H9 (cell line): ENCODE results near the gene CDHR2. TPM values are rescaled to one million over a fixed set of nuclear protein-coding genes. Genes with fewer than 3 reads are reported as not detected.

Source experiments
- DNase-seq: peaks from one replicate; pipeline ENCODE4 v3.0.0-alpha.2; 2017
- H2AFZ ChIP-seq: one replicate; pipeline ENCODE4 v1.6.1; 2013; ENCODE audit warnings: mild to moderate bottlenecking, low read length, control low read depth, moderate library complexity
- H2AK5ac ChIP-seq: 2 replicates; pipeline ENCODE4 v1.6.1; 2013; ENCODE audit warnings: low read length, control low read depth, mixed read lengths; ENCODE audit not compliant: insufficient read length
- H2BK120ac ChIP-seq: one replicate; pipeline ENCODE4 v1.6.1; 2013; ENCODE audit warnings: low read depth, mild to moderate bottlenecking, low read length, control low read depth, inconsistent platforms; ENCODE audit not compliant: poor library complexity, severe bottlenecking
- H2BK12ac ChIP-seq: 2 replicates; pipeline ENCODE4 v1.6.1; 2013; ENCODE audit warnings: low read length, control low read depth, mixed read lengths, low read depth; ENCODE audit not compliant: insufficient read length
- H2BK15ac ChIP-seq: 2 replicates; pipeline ENCODE4 v1.6.1; 2013; ENCODE audit warnings: low read depth, low read length, control low read depth
- H2BK20ac ChIP-seq: one replicate; pipeline ENCODE4 v1.6.1; 2013; ENCODE audit warnings: low read depth, mild to moderate bottlenecking, low read length, control low read depth, inconsistent platforms; ENCODE audit not compliant: poor library complexity, severe bottlenecking
- H2BK5ac ChIP-seq: 2 replicates; pipeline ENCODE4 v1.6.1; 2013; ENCODE audit warnings: low read length, control low read depth, mixed read lengths; ENCODE audit not compliant: insufficient read length
- H3K14ac ChIP-seq: 2 replicates; pipeline ENCODE4 v1.6.1; 2013; ENCODE audit warnings: low read length, control low read depth; ENCODE audit not compliant: insufficient read depth
- H3K18ac ChIP-seq: 2 replicates; pipeline ENCODE4 v1.6.1; 2013; ENCODE audit warnings: low read depth, mild to moderate bottlenecking, mixed read lengths, low read length, control low read depth; ENCODE audit not compliant: insufficient read length
- H3K23ac ChIP-seq: 2 replicates; pipeline ENCODE4 v1.6.1; 2013; ENCODE audit warnings: low read length, control low read depth, mixed read lengths, low read depth; ENCODE audit not compliant: insufficient read length
- H3K23me2 ChIP-seq: 2 replicates; pipeline ENCODE4 v1.6.1; 2013; ENCODE audit warnings: low read depth, mild to moderate bottlenecking, mixed read lengths, low read length, control low read depth; ENCODE audit not compliant: insufficient read length, poor library complexity, severe bottlenecking
- H3K27ac ChIP-seq: 2 replicates; pipeline ENCODE4 v1.5.1; 2013; ENCODE audit warnings: low read length, control low read depth, mixed read lengths, low read depth; ENCODE audit not compliant: insufficient read length
- H3K27me3 ChIP-seq: 2 replicates; pipeline ENCODE4 v1.6.1; 2013; ENCODE audit warnings: low read length, control low read depth, inconsistent platforms; ENCODE audit not compliant: insufficient read depth
- H3K4ac ChIP-seq: 2 replicates; pipeline ENCODE4 v1.6.1; 2013; ENCODE audit warnings: low read depth, mild to moderate bottlenecking, control low read depth, inconsistent platforms, low read length, moderate library complexity
- H3K4me1 ChIP-seq: 2 replicates; pipeline ENCODE4 v1.6.1; 2013; ENCODE audit warnings: low read length, control low read depth, inconsistent platforms; ENCODE audit not compliant: insufficient read depth
- H3K4me2 ChIP-seq: 2 replicates; pipeline ENCODE4 v1.6.1; 2013; ENCODE audit warnings: low read length, control low read depth, mixed read lengths; ENCODE audit not compliant: insufficient read length, insufficient read depth
- H3K56ac ChIP-seq: 2 replicates; pipeline ENCODE4 v1.6.1; 2013; ENCODE audit warnings: low read depth, mild to moderate bottlenecking, mixed read lengths, low read length, control low read depth; ENCODE audit not compliant: insufficient read length
- H3K79me1 ChIP-seq: 2 replicates; pipeline ENCODE4 v1.6.1; 2013; ENCODE audit warnings: low read depth, mild to moderate bottlenecking, moderate library complexity, low read length, control low read depth, inconsistent platforms; ENCODE audit not compliant: insufficient read depth, poor library complexity, severe bottlenecking
- H3K79me2 ChIP-seq: 2 replicates; pipeline ENCODE4 v1.6.1; 2013; ENCODE audit warnings: low read length, control low read depth, inconsistent platforms; ENCODE audit not compliant: insufficient read depth
- H3K9ac ChIP-seq: 2 replicates; pipeline ENCODE4 v1.6.1; 2013; ENCODE audit warnings: low read length, control low read depth, mixed read lengths; ENCODE audit not compliant: insufficient read length; ENCODE audit errors: extremely low read depth
- H3K9me3 ChIP-seq: one replicate; pipeline ENCODE4 v1.6.1; 2013; ENCODE audit warnings: low read depth, low read length, inconsistent platforms; ENCODE audit not compliant: control insufficient read depth
- H3T11ph ChIP-seq: one replicate; pipeline ENCODE4 v1.6.1; 2013; ENCODE audit warnings: mild to moderate bottlenecking, low read length, control low read depth, inconsistent platforms
- H4K20me1 ChIP-seq: one replicate; pipeline ENCODE4 v1.6.1; 2013; ENCODE audit not compliant: control insufficient read depth, insufficient read length, insufficient read depth
- H4K5ac ChIP-seq: 2 replicates; pipeline ENCODE4 v1.6.1; 2013; ENCODE audit warnings: low read depth, mild to moderate bottlenecking, mixed read lengths, low read length, control low read depth; ENCODE audit not compliant: insufficient read length
- H4K8ac ChIP-seq: replicated peaks from 2 replicates; pipeline ENCODE4 v1.6.1; 2013; ENCODE audit warnings: low read length, control low read depth, mixed read lengths, low read depth; ENCODE audit not compliant: insufficient read length
- H4K91ac ChIP-seq: 2 replicates; pipeline ENCODE4 v1.6.1; 2013; ENCODE audit warnings: low read depth, mild to moderate bottlenecking, moderate library complexity, mixed read lengths, low read length, control low read depth; ENCODE audit not compliant: insufficient read length
- H3K27ac Mint-ChIP-seq, 3 experiments: 2 replicates in 2 of 3; 3 replicates in 1 of 3; pipeline ENCODE4 v1.8.0; 2020 to 2021; ENCODE audit warnings: mixed read lengths in 3 of 3, mild to moderate bottlenecking in 1 of 3, moderate library complexity in 1 of 3
- H3K27me3 Mint-ChIP-seq: 2 replicates; pipeline ENCODE4 v1.8.0; 2021; ENCODE audit warnings: low read depth, mild to moderate bottlenecking, moderate library complexity, mixed read lengths
- H3K36me3 Mint-ChIP-seq, 3 experiments: 2 replicates in 2 of 3; 3 replicates in 1 of 3; pipeline ENCODE4 v1.8.0; 2020 to 2021; ENCODE audit warnings: low read depth in 3 of 3, mixed read lengths in 3 of 3; ENCODE audit not compliant: insufficient read depth in 1 of 3
- H3K4me1 Mint-ChIP-seq, 2 experiments: 2 replicates each; pipeline ENCODE4 v1.8.0; 2020; ENCODE audit warnings: mixed read lengths in 2 of 2
- H3K4me3 Mint-ChIP-seq, 2 experiments: 2 replicates in 1 of 2; 3 replicates in 1 of 2; pipeline ENCODE4 v1.8.0; 2020 to 2021; ENCODE audit warnings: mild to moderate bottlenecking in 2 of 2, mixed read lengths in 2 of 2, moderate library complexity in 1 of 2
- H3K9me3 Mint-ChIP-seq, 2 experiments: 2 replicates in 1 of 2; 3 replicates in 1 of 2; pipeline ENCODE4 v1.8.0; 2020; ENCODE audit warnings: mild to moderate bottlenecking in 2 of 2, mixed read lengths in 2 of 2, moderate library complexity in 1 of 2
- CTCF ChIP-seq: fragments of 200-600 bp; sonication (generic); conservative IDR thresholded peaks from 3 replicates; pipeline ENCODE4 v1.8.0; 2021; ENCODE audit warnings: antibody characterized with exemption, mild to moderate bottlenecking
- WGBS: extraction: QIAGEN DNeasy Blood & Tissue Kit; methylation state at CpG from one replicate; pipeline ENCODE4 v1.1.7; 2013; ENCODE audit warnings: missing lambda C conversion rate, low lambda C conversion rate, mixed read lengths; ENCODE audit not compliant: insufficient read length; ENCODE audit errors: extremely low coverage; 5-methylcytosine and 5-hydroxymethylcytosine counted together
- total RNA-seq: library from RNA; stranded (reverse); gene quantifications from 2 replicates; pipeline ENCODE4 v1.2.1, GENCODE V29; 2021

CDHR2 gene
- total RNA-seq, 1 experiment from 2014 or later, result 0.90 TPM

DNA sequence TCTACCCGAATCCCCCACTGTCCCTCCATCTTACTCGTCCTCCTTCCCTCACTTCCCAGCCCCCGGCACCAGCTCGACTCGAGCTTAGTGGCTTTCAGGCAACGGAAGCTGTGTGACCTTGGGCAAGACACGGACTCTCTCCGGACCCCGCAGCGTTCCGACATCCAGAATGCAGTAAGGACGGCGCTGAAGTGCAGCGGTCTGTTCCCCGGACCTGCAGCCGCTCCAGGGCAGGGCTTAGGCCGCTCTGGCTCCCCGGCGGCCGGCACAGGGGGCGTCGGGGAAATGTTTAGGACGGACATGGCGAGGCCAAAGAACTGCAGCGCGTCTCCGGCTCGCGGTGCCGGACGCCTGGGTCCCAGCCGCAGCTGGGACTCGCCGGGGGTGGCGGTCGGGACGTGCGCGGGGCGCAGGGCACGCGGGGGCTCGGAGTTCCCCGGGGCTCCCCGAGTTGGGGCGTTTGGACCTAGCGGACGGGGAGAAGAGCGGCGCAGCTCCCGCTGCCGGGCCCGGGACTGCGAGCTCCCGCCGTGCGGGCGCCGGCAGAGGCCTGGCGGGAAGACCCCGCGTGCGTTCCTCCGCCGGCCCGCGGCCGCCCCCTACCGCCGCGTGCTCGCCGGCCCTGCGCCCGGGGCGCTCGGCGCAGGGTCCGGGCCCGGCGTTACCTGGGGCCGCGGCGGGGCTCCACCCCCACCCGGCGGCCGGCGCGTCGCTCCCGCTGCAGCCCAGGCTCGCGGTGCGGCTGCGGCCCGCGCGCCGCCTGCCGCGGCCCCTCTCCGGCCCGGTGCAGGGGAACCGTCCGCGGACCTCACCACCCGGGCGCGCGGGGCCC, 6.3 kb upstream of the CDHR2 start:
- Histone ChIP-seq H2BK120ac (no peak overlapping the region), H3K79me1 (no peaks in the 10 kb centered on the region), H3K18ac (no peak overlapping the region), H3K14ac (peak overlapping the region; percentile 37), H3K4ac (no peak overlapping the region), H4K5ac (no peak overlapping the region), H2BK5ac (no peak overlapping the region), H4K20me1 (peaks cover 2% of the 10 kb centered on the region), H3K79me2 (no peaks in the 10 kb centered on the region), H3K23ac (no peak overlapping the region), H2BK20ac (no peak overlapping the region), H4K91ac (no peak overlapping the region), H3K27me3 (no peaks in the 10 kb centered on the region), H2AFZ (no peak overlapping the region), H2AK5ac (no peak overlapping the region), H3T11ph (no peak overlapping the region), H3K9me3 (no peaks in the 10 kb centered on the region), H3K56ac (no peak overlapping the region), H2BK15ac (no peak overlapping the region), H3K4me1 (peaks cover 13% of the 10 kb centered on the region; the same call in 1 of the 2 replicates), H3K9ac (no peak overlapping the region), H3K4me2 (peak overlapping the region; percentile 55), H3K23me2 (peaks cover 15% of the 10 kb centered on the region), H3K27ac (no peak overlapping the region), H2BK12ac (no peak overlapping the region), H4K8ac (no peak overlapping the region)
- no peaks in the 10 kb centered on the region for H3K9me3 Mint-ChIP-seq
- peaks cover 47 to 50% of the 10 kb centered on the region in 2 experiments for H3K4me1 Mint-ChIP-seq
- peak overlapping the region; percentile 82 to 87 for H3K4me3 Mint-ChIP-seq
- peak overlapping the region; percentile 77 to 90 (median 89); a peak in 5 of 7 replicates for H3K27ac Mint-ChIP-seq
- H3K27me3 Mint-ChIP-seq, result peaks cover 3% of the 10 kb centered on the region; the same call in 1 of the 2 replicates
- WGBS, result no CpG with 5 or more reads among the region's 110 CpGs
- DNase-seq, result no peak
- H3K36me3 Mint-ChIP-seq, result peaks cover 0 to 2% (median 2%) of the 10 kb centered on the region in 3 experiments; a peak in 3 of 7 replicates
- TF ChIP-seq CTCF, result peak; percentile 36; the same call in 1 of the 3 replicates
